Stimulated activated CD4-positive, alpha-beta T cell treated with anti-CD3 and anti-CD28 coated beads, Interleukin-2, amount 100 ng/mL, for 48 hours (primary cell): ENCODE data around the gene FA2H.
"Not testable (repeated sequence)": the region's sequence is repeated elsewhere in the genome, so short reads cannot be mapped to it uniquely, and the experiment has no call there.

Source experiments
- DNase-seq, 2 donors: peaks; one replicate each; pipeline ENCODE4 v3.0.0-alpha.2; 2020

FA2H gene

DNA sequence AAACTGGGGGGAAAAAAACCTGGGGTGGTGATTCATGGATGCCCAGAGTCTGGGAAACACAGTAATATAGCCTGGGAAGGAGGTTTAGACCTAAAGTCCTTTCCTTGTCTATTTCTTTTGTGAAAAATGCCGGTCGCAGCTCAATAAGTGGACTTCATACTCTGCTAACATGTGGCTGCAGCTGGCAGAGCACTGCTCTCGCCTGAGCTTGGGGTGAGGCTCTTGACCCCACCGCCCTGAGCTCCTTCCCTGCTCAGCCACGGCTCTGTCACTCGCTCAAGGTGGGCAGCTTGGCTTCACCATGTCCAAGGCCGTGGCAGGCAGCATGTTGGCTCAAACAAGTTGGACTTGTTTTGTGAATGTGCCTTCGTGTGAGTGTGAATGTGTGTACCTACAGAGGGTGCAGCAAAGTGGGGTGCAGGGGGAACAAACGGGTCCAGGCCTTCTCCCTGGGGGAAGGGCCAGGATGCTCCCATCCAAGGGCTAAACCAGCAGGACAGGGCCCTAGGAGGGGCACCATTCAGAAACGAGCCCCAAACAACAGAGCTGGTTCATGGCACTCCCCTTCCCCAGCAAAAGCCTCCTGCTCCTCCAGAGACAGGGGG, 4.9 kb downstream of the FA2H start:
- no peak for DNase-seq

DNA sequence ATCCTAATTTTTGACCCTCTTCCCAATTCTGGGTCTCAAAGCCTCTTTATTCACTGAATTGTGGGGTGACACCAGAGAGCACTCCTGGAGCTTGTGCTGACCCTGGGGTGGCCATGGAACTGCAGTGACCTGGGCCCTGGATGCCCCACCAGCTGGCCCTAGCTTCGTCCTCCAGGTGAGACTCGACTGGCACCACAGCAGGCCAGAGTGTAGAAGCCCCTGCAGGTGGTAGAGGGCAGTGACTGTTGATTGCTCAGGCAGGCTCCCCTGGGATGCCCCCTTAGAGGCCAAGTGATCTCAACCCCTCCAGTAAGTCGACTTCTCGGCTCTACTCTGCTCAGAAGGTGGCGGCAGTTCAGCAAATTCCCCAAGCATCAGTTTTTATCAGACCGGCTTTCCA, 6.4 kb downstream of the FA2H start:
- no peak for DNase-seq

DNA sequence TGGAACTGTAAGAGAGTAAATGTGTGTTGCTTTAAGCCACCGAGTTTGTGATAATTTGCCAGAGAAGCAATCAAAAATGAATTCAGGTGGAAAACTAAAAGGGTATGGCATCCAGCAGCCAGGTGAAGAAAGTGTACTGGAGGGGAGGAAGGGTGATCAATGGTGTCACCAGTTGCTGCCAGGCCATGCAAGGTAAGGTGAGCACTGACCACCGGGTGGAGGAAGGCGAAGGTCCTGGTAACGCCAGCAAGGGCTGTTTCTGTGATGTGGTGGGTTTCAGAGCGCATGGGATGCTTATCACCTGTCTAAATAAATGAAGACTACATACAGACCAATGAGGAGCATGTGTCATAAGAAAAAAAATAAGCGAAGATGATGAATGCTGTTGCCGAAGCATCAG, 6.9 kb downstream of the FA2H start:
- no peak for DNase-seq

DNA sequence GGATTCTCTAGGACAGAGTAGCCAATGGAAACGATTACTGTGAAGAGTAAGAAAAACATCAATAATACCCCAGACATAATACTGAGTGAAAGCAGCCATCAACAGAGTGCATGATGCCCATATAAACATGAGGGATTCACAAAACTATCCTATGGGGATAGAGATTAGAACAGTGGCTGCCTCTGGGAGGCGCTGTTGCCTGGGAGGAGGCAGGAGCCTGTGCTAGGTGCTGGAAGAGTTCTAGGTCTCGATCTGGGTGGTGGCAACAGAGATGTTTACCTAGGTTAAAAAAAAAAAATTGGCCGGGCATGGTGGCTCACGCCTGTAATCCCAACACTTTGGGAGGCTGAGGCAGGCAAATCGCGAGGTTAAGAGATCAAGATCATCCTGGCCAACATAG, 7.9 kb downstream of the FA2H start:
- DNase-seq: no peak

DNA sequence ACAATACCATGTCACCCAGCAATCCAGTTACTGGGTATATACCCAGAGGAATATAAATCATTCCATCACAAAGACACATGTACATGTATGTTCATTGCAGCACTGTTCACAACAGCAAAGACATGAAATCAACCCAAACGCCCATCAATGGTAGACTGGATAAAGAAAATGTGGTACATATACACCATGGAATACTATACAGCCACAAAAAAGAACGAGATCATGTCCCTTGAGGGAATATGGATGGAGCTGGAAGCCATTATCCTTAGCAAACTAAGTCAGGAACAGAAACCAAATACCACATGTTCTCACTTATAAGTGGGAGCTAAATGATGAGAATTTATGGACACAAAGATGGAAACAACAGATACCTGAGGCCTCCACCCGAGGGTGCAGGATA, 10.4 kb downstream of the FA2H start:
- DNase-seq: not testable (repeated sequence)

DNA sequence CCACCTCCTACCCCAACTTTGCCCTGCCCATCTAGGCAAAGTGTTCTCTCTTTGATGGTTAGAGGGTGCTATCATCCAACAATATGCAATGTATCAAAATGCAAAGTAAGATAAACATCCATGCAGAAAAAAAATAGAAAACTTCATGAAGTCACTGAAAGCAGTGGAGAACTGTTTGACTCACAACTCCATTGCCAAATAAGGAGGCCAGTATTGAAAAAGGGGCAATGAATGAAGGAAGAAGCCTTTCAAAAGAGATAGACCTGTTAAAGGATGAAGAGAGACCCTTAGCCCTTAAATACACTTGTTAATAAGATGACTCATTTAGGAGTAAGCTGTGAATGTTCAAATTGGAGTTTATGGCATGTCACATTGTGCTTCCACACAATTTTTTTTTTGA, 13.0 kb downstream of the FA2H start:
- no peak for DNase-seq

DNA sequence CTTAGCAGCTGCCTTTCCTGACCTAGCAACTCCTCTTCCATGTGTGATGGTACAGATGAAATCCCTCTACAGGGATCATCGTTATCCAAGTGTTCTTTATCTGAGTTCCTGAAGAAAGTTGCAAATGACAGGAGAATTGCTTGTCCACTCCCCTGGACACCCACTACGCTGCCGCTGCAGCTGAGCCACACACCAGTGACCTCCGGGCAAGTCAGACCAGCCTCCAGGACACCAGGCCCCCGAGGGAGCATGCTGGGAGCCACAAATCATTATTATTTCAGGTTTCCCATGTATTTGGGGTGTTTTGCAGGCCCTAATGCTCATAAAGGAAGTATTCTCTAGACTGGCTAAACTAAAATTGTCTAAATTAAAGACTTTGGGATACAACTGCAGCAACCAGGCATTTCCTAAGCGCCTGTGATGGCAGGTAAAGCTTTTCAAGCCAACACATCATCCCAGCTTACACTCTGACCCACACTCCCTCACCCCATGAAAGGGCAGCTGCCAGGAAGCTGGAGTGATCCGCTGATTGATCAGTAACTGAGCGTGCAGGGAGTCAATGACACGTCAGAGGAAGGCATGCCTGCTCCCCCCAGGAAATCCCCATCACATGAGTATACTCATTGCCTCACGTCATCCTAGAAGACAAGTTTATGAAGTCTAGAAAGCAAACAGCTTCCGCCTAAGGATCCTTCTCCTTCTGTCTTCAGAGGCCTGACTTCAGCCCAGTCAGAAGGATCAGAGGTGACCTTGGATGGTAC, 14.4 kb downstream of the FA2H start:
- no peak for DNase-seq

DNA sequence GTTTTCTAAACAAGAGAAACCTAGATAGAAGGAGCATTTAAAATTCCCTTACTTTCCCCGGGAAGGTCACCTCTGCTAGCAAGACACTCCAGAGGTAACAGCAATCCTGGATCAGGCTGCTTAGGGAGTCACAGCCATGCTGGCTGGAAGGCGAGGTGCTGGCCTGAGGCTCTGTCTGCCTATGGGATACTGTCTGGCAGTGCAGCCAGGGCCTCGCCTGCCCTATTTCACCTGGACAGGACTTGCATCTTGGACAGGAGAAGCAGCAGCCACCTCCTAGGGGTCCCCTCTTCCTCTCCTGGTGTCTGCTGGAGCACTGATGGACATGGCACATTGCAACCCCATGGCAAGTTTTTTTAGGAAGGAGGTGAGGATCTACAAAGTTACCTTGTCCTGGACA, 15.1 kb downstream of the FA2H start:
- no peak for DNase-seq

DNA sequence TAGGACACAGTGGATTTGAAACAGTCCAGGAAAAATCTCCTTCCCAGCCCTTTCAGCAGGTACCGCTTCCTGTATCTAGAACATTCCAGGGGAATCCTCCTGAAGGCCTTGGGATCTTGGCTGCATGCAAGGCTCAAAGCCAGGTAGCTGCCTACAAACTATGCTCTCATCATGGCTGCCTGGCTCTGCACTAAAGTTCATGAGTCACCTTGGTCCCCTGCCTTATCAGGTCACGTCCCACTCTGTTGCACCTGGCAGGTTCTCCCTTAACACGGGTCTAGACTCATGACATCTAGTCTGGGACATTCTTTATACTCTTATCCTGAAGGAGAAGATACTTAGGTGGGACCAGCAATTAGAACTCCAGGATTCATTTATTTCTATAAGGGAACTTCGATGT, 15.8 kb downstream of the FA2H start:
- DNase-seq: no peak

DNA sequence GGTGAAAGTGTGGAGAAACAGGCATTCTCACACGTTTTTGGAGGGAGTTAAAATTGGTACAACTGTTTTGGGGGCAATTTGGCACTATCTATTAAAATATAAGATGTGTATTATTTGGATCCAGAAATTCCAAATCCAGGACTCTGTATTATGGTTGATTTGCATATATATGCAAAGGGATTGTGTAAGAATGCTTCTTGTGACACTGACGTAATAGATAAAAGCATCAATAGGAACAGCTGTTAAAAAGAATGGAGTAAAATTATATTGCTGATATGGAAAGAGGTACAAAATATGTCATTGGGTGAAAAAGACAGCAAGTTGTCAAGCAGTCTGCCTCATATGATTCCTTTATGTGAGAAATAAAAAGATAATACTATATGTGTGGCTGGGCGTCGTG, 17.3 kb downstream of the FA2H start:
- DNase-seq: no peak

DNA sequence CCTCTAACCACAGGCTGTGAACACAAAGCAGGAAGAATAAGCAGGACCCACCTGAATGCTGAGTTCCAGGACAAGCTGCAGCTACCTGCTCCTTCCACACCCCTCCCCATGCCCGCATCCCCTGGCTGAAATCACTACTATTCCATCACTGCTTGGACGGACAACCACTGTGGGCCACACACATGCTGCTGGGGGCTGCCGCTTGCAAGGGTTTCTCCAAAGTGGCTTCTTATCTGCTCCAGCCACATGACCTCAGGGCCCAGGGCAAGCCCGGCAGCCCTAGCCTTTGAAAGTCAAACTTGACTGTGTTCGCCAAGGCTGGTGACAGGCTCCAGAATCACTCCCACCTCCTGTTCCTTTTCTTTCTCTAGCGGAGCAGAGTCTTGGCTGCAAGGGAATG, 18.4 kb downstream of the FA2H start:
- no peak for DNase-seq

DNA sequence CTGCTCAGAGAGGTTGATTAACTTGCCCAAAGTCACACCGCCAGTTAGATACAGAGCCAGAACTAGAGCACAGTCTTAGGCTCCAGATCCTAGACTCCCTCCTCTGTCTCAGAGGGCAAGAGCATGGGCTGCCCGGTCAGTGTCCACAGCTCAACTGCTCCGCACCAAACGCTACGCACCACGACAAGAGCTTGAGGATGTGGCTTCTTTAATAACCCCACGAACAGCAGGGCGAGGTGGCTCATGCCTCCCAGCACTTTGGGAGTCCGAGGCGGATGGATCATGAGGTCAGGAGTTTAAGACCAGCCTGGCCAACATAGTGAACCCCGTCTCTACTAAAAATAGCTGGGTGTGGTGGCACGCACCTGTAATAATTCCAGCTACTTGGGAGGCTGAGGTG, 21.4 kb downstream of the FA2H start:
- DNase-seq: no peak

DNA sequence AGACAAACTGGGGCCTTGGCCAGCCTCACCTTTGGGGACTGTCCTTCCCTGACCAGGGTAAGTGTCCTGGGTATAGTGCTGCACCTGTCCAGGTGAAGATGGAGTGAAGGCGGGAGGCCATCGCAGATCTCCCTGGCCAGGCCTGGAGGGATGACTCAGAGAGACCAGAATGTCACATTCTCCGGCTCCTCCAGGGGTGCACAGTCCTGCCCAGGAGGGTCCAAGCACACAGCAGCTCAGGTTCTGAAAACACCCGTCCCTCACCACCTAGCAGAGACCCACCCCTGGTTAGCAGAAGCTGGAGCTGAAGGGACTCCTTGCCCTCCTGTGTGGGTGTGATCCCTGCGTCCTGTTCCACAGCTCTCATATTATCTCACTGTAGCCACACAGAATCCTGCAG, 21.9 kb downstream of the FA2H start:
- DNase-seq: no peak

DNA sequence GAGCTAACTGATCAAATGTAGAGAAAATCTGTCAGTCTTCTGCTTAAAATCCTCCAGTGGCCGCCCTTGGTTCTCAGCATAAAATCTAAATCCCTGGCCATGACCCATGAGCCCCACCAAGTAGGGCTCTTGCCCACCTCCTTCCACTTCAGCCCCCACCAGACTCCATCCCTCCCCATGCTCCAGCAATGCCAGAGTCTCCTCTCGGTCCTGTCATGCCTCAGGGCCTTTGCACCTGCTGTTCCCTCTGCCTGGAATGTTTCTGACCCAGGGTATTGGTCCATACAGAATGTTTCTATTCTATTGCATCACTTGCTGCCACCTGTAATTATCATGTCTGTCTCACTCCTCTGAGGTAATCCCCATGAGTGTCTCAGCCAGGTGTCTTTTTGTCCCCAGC, 22.4 kb downstream of the FA2H start:
- DNase-seq: no peak

DNA sequence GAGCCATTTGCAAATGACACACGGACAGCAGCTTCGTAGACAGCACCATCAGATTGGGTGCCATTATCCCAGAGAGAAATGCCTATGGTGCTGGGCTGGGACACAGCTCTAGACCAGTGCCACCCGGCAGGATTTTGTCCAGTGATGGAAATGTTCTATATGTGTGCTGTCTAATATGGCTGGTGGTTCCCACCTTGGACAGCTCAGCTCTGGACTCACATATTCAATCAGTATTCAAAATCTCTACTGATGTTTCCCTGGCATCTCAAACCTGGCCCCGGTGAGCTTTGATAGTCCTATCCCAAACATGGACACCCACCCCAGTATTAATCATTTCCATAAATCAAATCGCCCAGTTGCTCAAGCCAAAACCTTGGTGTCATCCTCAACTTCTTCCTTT, 23.0 kb downstream of the FA2H start:
- DNase-seq: no peak

DNA sequence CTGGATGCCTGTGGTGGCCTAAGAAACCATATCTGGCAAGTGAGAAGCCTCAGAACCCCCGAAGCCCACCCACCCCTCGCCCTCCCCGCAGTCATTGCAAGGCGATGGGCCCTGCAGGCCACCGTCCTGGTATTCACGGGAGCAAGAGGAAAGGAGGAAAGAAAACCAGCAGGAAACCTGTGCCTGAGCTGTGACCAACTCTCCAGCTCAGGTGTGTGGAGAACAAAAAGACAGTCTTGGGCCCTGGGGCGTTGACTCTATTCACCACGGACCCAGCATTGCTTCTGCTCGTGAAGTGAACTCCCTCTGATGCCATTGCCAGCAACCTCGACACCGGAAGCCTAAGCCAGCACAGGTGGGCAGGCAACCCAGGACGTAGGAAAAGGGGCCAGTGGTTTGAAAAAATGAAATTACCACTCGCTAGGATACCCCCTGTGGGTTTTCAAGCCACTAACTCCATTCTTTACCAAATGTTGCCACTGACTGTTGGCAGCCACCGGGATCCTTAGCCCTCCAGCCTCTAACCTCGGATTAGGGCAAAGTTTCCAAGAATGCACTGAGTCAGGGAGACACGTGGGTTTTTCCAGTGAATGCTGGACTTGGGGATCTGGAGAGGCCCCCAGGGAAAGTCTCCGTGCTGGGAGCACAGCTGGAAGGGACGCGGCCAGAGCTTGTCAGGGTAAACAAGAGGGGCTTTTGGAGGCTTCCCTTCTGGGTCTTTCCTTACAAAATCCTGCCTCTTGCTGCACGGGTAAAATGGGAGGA, 25.1 kb downstream of the FA2H start:
- no peak for DNase-seq

DNA sequence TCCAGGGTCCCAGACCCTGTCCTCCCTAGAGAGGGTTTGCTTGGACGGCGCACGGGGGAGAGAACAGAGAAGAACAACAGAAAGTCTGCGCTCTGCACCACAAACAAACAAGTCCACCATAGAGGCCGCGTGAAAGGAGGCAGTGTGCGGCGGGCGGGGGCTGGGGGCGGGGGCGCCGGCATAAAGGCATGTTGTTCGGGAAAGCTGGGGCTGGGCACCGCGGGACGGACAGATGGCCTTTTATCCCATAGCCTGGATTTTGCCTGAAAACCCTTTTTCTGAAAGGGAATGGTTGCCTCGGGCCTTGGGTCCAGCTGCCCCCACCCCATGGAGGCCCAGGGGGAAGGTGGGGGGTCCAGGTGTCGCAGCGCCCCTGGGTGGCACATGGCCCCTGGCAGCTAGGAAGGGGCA, 26.0 kb downstream of the FA2H start:
- no peak for DNase-seq

DNA sequence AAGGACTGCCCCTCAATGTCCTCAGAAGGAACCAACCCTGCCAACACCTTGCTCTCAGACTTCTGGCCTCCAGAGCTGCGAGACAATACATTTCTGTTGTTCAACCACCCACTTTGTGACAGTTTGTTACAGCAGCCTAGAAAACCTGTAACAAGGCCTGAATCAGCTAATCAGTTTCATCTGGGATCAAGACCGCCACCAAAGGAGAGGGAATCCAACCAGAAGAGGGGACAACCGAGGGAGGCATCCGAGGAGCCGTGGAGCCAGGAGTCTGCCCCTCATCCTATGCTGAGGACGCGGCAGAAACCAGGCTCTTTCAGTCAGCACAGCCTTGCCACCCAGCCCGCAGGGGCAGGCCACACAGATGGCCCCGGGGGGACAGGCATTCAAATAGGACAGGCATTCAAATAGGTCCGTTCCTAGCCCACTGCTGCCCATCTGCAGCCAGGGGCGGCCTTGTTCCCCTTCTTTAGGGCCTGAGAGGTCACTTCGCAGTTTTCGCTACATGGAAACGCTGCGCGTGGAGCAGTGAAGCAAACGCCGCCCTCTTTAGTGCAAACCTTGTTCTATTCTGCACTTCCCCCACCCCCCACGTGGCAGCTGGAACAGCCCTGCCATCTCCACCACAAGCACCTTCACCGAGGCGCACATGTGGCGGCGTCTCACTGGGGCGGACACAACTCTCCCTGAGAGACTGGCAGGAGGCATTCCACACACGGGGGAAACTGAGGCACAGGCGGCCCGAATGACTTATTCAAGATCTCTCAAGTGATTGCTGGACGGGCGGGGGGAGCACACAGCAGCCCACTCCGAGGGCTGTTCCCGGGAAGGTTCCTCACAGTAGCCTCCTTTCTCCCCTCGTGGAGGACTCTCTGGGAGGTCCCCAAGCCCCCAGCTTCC, 26.7 kb downstream of the FA2H start:
- DNase-seq: no peak

DNA sequence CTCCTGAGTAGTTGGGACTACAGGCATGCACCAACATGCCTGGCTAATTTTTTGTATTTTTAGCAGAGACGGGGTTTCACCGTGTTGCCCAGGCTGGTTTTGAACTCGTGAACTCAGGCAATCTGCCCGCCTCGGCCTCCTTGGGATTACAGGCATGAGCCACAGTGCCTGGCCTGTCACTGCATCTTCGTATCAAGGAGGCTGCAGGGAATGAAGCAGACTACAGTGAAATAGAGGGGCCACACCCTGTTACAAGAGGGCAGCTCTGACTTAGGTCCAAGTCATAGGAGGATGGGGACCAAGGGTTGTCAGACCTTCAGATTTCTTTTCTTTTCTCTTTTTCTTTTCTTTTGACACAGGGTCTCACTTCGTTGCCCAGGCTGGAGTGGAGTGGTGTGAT, 28.7 kb downstream of the FA2H start:
- no peak for DNase-seq

DNA sequence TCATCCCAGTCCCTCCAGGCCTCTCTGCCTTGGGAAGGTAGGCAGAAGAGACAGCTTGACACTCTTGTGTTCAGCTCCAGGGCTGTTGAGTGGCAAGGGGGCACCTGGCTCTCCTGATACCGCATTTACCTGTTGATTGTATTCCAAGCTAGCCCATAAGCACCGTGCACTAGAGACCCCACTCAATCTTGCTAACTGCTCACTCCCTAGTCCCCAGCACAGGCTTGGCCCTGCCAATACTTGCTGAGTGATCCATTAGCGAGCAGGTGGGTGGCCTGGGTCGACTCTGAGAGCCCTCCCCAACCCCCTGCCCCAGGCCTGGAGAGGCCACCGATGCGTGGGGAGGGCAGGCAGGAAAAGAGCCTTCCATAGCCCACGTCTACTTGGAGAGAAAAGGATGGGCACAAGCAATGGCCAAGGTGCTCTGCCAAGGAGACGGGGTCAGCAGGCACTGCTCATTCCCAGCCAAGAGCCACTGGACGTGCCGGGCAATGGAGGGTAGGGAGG, 29.5 kb downstream of the FA2H start:
- no peak for DNase-seq

DNA sequence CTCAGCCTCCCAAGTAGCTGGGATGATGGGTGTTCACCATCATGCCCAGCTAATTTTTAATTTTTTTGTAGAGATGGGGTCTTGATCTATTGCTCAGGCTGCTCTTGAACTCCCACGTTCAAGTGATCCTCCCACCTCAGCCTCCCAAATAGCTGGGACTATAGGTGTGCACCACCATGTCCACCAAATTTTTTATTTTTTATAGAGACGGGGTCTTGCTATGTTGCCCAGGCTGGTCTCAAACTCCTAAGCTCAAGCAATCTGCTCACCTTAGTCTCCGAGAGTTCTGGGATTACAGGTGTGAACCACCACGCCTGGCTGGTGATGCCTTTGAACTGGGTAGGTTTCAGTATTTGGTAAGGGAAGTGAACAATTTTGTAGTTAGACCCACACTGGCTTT, 30.1 kb downstream of the FA2H start:
- no peak for DNase-seq

DNA sequence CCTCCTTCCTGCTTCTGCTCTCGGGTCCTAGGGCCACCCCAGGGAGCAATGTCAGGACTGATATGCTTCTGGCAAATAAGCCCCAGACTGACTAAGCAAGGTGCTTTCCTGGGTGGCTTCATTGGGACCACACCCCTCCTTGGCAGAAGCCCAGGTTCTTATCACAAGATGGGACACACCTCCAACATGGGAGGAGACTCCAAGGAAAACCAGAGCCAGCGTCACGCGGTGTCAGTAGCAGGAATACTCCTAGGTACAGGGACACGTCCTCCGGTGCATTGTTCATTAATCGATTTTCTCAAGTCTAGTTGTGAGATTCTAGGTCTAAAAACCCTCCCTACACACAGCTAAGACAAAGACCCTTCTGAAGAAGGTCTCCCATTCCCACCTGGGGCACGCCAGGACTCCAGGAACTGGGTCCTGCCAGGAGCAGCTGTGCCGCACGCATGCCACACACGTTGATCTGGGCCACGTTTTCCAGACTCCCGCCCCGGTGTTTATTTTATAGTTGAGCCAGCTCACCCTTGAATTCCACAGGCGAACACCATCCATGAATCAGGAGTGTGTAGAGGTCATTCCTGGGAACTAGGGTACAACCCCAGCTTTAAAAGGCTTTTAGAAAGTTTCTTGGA, 30.8 kb downstream of the FA2H start:
- DNase-seq: no peak
